H1 (cell line): ENCODE results near the gene TMEM235.

Experiments used
- BACH1 ChIP-seq: IDR thresholded peaks from 2 replicates; pipeline ENCODE4 v1.6.1; 2012; ENCODE audit warnings: low read length, improper control_type of control experiment
- CEBPB ChIP-seq: IDR thresholded peaks from 2 replicates; pipeline ENCODE4 v1.6.1; 2012; ENCODE audit warnings: low read depth, low read length
- CTCF ChIP-seq, 3 experiments: IDR thresholded peaks; 1 replicate in 2 of 3; 2 replicates in 1 of 3; pipeline versions ENCODE4 v1.5.1 to v1.6.1; 2011; ENCODE audit warnings: low read length in 3 of 3, mild to moderate bottlenecking in 3 of 3, inconsistent platforms in 2 of 3, low read depth in 1 of 3, moderate library complexity in 1 of 3; ENCODE audit not compliant: insufficient read depth in 1 of 3; ENCODE audit errors: control extremely low read depth in 1 of 3
- EGR1 ChIP-seq: IDR thresholded peaks from 2 replicates; pipeline ENCODE4 v1.6.1; 2011; ENCODE audit warnings: low read depth, low read length, borderline replicate concordance
- EP300 ChIP-seq, 2 experiments: IDR thresholded peaks; 1 replicate in 1 of 2; 2 replicates in 1 of 2; pipeline ENCODE4 v1.6.1; 2011 to 2012; ENCODE audit warnings: low read depth in 2 of 2, low read length in 2 of 2, mild to moderate bottlenecking in 2 of 2, borderline replicate concordance in 1 of 2, inconsistent platforms in 1 of 2, moderate library complexity in 1 of 2
- KDM5A ChIP-seq: fragments of 200-600 bp; IDR thresholded peaks from 2 replicates; pipeline ENCODE4 v1.7.1; 2012; ENCODE audit warnings: mild to moderate bottlenecking, low read length, inconsistent platforms, mixed read lengths
- POLR2AphosphoS5 ChIP-seq: IDR thresholded peaks from 2 replicates; pipeline ENCODE4 v1.6.1; 2011; ENCODE audit warnings: low read depth, low read length
- SAP30 ChIP-seq: fragments of 300-600 bp; sonication (generic); IDR thresholded peaks from 2 replicates; pipeline ENCODE4 v1.7.1; 2012; ENCODE audit warnings: low read length, moderate library complexity, mild to moderate bottlenecking, inconsistent platforms; ENCODE audit not compliant: insufficient read depth, insufficient replicate concordance
- TAF7 ChIP-seq: optimal IDR thresholded peaks from 2 replicates; pipeline ENCODE3; 2011; ENCODE audit warnings: low read depth, mild to moderate bottlenecking, inconsistent platforms, low read length, moderate library complexity, borderline replicate concordance

- 0 out of 4 replicates have a peak, but pooled peaks of 1 of the 3 experiments have one; percentile 2 for TF ChIP-seq CTCF (IDR thresholded peaks at IDR 0.05; ENCODE audit: control extremely low read depth in 1 of 3, insufficient read depth in 1 of 3, low read depth in 1 of 3, low read length in 3 of 3)
- no peak for TF ChIP-seq POLR2AphosphoS5
- no peak for TF ChIP-seq TAF7
- TF ChIP-seq BACH1, result no peak
- no peak for TF ChIP-seq EP300 (IDR thresholded peaks at IDR 0.05; ENCODE audit: borderline replicate concordance in 1 of 2, low read depth in 2 of 2, low read length in 2 of 2)
- no peak for TF ChIP-seq EGR1
- no peak for TF ChIP-seq KDM5A
- TF ChIP-seq SAP30, result no peak
- TF ChIP-seq CEBPB, result no peak
These were observed 794 bp downstream of the TMEM235 start for GRCh38 chr17:78231991-78232858.
